HEK293 (cell line): ENCODE data around the gene KPNA2.

ENCODE experiments used
- CTCF ChIA-PET: fragments of 350-600 bp; formaldehyde crosslinking; extraction: SDS; loops from one replicate; lab custom pipeline; 2021; ENCODE audit warnings: antibody characterized with exemption; lab: Yijun Ruan, JAX
- POLR2A ChIA-PET: fragments of 300-600 bp; formaldehyde crosslinking; extraction: SDS; loops from one replicate; lab custom pipeline; 2020; ENCODE audit warnings: antibody characterized with exemption, inconsistent platforms; lab: Yijun Ruan, JAX
- H3K27ac ChIP-seq: fragments of 200-500 bp; sonication (Bioruptor generic); 2 replicates; pipeline ENCODE4 v1.5.1; 2014; ENCODE audit warnings: low read depth, low read length, control low read depth, inconsistent platforms; ENCODE audit errors: extremely low read depth
- H3K36me3 ChIP-seq, 2 experiments: fragments of 200-500 bp in 1 of 2; sonication (Bioruptor generic) in 1 of 2; 1 replicate in 1 of 2; 2 replicates in 1 of 2; pipeline ENCODE4 v1.5.1; 2014 to 2017; ENCODE audit warnings: inconsistent platforms in 2 of 2, low read length in 2 of 2; ENCODE audit not compliant: control insufficient read depth in 2 of 2, insufficient read depth in 1 of 2
- H3K4me1 ChIP-seq: fragments of 200-500 bp; sonication (Bioruptor generic); 2 replicates; pipeline ENCODE4 v1.5.1; 2014; ENCODE audit warnings: mild to moderate bottlenecking, low read length, inconsistent platforms; ENCODE audit not compliant: control insufficient read depth, insufficient read depth
- H3K4me3 ChIP-seq: 2 replicates; pipeline ENCODE4 v1.5.1; 2011; ENCODE audit warnings: low read depth, mild to moderate bottlenecking, control low read depth, low read length, moderate library complexity
- H3K9me3 ChIP-seq: fragments of 200-500 bp; sonication (Bioruptor generic); 2 replicates; pipeline ENCODE4 v1.5.1; 2014; ENCODE audit warnings: low read depth, low read length, inconsistent platforms; ENCODE audit not compliant: control insufficient read depth, insufficient read depth
- CTCF ChIP-seq: fragments of 450-650 bp; formaldehyde crosslinking; IDR thresholded peaks from 2 replicates; pipeline ENCODE4 v1.5.1; 2016; ENCODE audit warnings: missing biosample characterization, missing genetic modification characterization
- KLF1 ChIP-seq: fragments of 450-650 bp; formaldehyde crosslinking; IDR thresholded peaks from 2 replicates; pipeline ENCODE4 v1.5.1; 2016; ENCODE audit warnings: missing biosample characterization, missing genetic modification characterization
- PRDM2 ChIP-seq: fragments of 450-650 bp; formaldehyde crosslinking; IDR thresholded peaks from 2 replicates; pipeline ENCODE4 v1.5.1; 2016; ENCODE audit warnings: missing biosample characterization, missing genetic modification characterization, borderline replicate concordance
- REPIN1 ChIP-seq: fragments of 450-650 bp; formaldehyde crosslinking; IDR thresholded peaks from 2 replicates; pipeline ENCODE4 v1.5.1; 2017; ENCODE audit warnings: missing biosample characterization, missing genetic modification characterization, low read depth
- SCRT1 ChIP-seq: fragments of 450-650 bp; formaldehyde crosslinking; IDR thresholded peaks from 2 replicates; pipeline ENCODE4 v1.5.1; 2016; ENCODE audit warnings: missing biosample characterization, missing genetic modification characterization, borderline replicate concordance
- SCRT2 ChIP-seq: fragments of 450-650 bp; formaldehyde crosslinking; IDR thresholded peaks from 2 replicates; pipeline ENCODE4 v1.5.1; 2016; ENCODE audit warnings: missing biosample characterization, missing genetic modification characterization
- SP3 ChIP-seq: fragments of 450-650 bp; formaldehyde crosslinking; IDR thresholded peaks from 2 replicates; pipeline ENCODE4 v1.5.1; 2016; ENCODE audit warnings: missing biosample characterization, missing genetic modification characterization
- WT1 ChIP-seq: fragments of 450-650 bp; formaldehyde crosslinking; IDR thresholded peaks from 2 replicates; pipeline ENCODE4 v1.5.1; 2016; ENCODE audit warnings: missing biosample characterization, missing genetic modification characterization
- ZBTB1 ChIP-seq: fragments of 450-650 bp; formaldehyde crosslinking; IDR thresholded peaks from 2 replicates; pipeline ENCODE4 v1.5.1; 2016; ENCODE audit warnings: missing biosample characterization, missing genetic modification characterization
- ZBTB7A ChIP-seq: fragments of 450-650 bp; formaldehyde crosslinking; IDR thresholded peaks from 2 replicates; pipeline ENCODE4 v1.5.1; 2016; ENCODE audit warnings: low read depth, missing biosample characterization, missing genetic modification characterization
- ZFP3 ChIP-seq: fragments of 450-650 bp; formaldehyde crosslinking; IDR thresholded peaks from 2 replicates; pipeline ENCODE4 v1.5.1; 2016; ENCODE audit warnings: low read depth, missing biosample characterization, missing genetic modification characterization
- ZFP37 ChIP-seq: fragments of 450-650 bp; formaldehyde crosslinking; IDR thresholded peaks from 2 replicates; pipeline ENCODE4 v1.5.1; 2016; ENCODE audit warnings: missing biosample characterization, missing genetic modification characterization
- ZNF138 ChIP-seq: fragments of 450-650 bp; formaldehyde crosslinking; IDR thresholded peaks from 2 replicates; pipeline ENCODE4 v1.5.1; 2016; ENCODE audit warnings: missing biosample characterization, missing genetic modification characterization, borderline replicate concordance
- ZNF148 ChIP-seq: fragments of 450-650 bp; formaldehyde crosslinking; IDR thresholded peaks from 2 replicates; pipeline ENCODE4 v1.5.0; 2017; ENCODE audit warnings: missing biosample characterization, missing genetic modification characterization, borderline replicate concordance
- ZNF202 ChIP-seq: fragments of 450-650 bp; formaldehyde crosslinking; IDR thresholded peaks from 2 replicates; pipeline ENCODE4 v1.5.1; 2016; ENCODE audit warnings: missing biosample characterization, missing genetic modification characterization, borderline replicate concordance
- ZNF335 ChIP-seq: fragments of 450-650 bp; formaldehyde crosslinking; conservative IDR thresholded peaks from 2 replicates; pipeline ENCODE4 v1.5.1; 2016; ENCODE audit warnings: missing biosample characterization, missing genetic modification characterization
- ZNF404 ChIP-seq: fragments of 450-650 bp; formaldehyde crosslinking; IDR thresholded peaks from 2 replicates; pipeline ENCODE4 v1.5.1; 2017; ENCODE audit warnings: missing biosample characterization, missing genetic modification characterization
- ZNF416 ChIP-seq: fragments of 450-650 bp; formaldehyde crosslinking; IDR thresholded peaks from 2 replicates; pipeline ENCODE4 v1.5.1; 2016; ENCODE audit warnings: missing biosample characterization, missing genetic modification characterization
- ZNF423 ChIP-seq: fragments of 450-650 bp; formaldehyde crosslinking; IDR thresholded peaks from 2 replicates; pipeline ENCODE4 v1.5.1; 2016; ENCODE audit warnings: missing biosample characterization, missing genetic modification characterization
- ZNF585B ChIP-seq: fragments of 450-650 bp; formaldehyde crosslinking; IDR thresholded peaks from 2 replicates; pipeline ENCODE4 v1.5.1; 2016; ENCODE audit warnings: missing biosample characterization, missing genetic modification characterization
- ZNF610 ChIP-seq: fragments of 450-650 bp; formaldehyde crosslinking; IDR thresholded peaks from 2 replicates; pipeline ENCODE4 v1.5.1; 2016; ENCODE audit warnings: missing biosample characterization, missing genetic modification characterization, borderline replicate concordance
- ZNF623 ChIP-seq: fragments of 450-650 bp; formaldehyde crosslinking; IDR thresholded peaks from 2 replicates; pipeline ENCODE4 v1.5.1; 2016; ENCODE audit warnings: missing biosample characterization, missing genetic modification characterization
- ZNF639 ChIP-seq: fragments of 450-650 bp; formaldehyde crosslinking; IDR thresholded peaks from 2 replicates; pipeline ENCODE4 v1.5.1; 2016; ENCODE audit warnings: missing biosample characterization, missing genetic modification characterization
- ZNF792 ChIP-seq: fragments of 450-650 bp; formaldehyde crosslinking; IDR thresholded peaks from 2 replicates; pipeline ENCODE4 v1.5.1; 2016; ENCODE audit warnings: missing biosample characterization, missing genetic modification characterization
- ZNF843 ChIP-seq: fragments of 450-650 bp; formaldehyde crosslinking; IDR thresholded peaks from 2 replicates; pipeline ENCODE4 v1.5.1; 2016; ENCODE audit warnings: missing biosample characterization, missing genetic modification characterization

Gene KPNA2

GRCh38 chr17:68034452-68034776 lies 1.1 kb upstream of the KPNA2 start:
- H3K27ac ChIP-seq: no peak overlapping the region
- CTCF ChIA-PET: no interaction called here

DNA sequence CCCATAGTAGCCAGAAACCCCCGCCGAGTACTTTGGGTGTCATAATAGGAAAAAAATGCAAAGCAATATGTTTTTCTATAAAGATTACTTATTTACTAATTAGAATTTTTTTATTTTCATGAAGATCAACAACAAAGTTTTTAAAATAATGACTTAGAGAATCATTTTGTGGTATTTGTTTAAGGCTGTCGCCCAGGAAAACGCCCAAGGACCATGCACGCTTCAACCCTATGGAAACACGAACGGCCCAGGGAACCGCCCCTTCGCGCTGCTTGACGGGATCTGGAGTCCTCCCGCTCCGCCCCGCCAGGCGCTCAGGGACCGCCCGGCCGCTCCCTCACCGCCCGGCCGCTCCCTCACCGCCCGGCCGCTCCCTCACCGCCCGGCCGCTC lies 408 bp upstream of the KPNA2 start:
- peaks cover 32 to 40% of the 10 kb centered on the region in 2 experiments for H3K36me3 ChIP-seq
- H3K4me1 ChIP-seq: peaks cover 11% of the 10 kb centered on the region; the same call in 1 of the 2 replicates
- ChIA-PET CTCF (no interaction called here), POLR2A (interaction anchor here (0.6 to 3.1 kb wide), 15 partner anchors 11 to 477 kb away, joined by 3 to 40 read pairs (median 6); partner anchors contain the start of genes C17orf58, PRKAR1A and WIPI1)
- H3K9me3 ChIP-seq: no peaks in the 10 kb centered on the region
- H3K27ac ChIP-seq: no peak overlapping the region
- H3K4me3 ChIP-seq: no peak overlapping the region
- no peak for TF ChIP-seq ZNF423
- TF ChIP-seq PRDM2 (tag by site-specific recombination): no peak
- TF ChIP-seq ZBTB7A (tag by site-specific recombination): no peak
- TF ChIP-seq ZNF416 (tag by site-specific recombination): no peak
- TF ChIP-seq WT1 (tag by site-specific recombination): no peak
- no peak for TF ChIP-seq ZNF202
- no peak for TF ChIP-seq ZNF623 (tag by site-specific recombination)
- TF ChIP-seq ZNF138: no peak
- TF ChIP-seq ZBTB1 (tag by site-specific recombination): no peak
- TF ChIP-seq ZNF585B (tag by site-specific recombination): no peak
- TF ChIP-seq ZFP3 (tag by site-specific recombination): no peak
- no peak for TF ChIP-seq SCRT1 (tag by site-specific recombination)
- peak; percentile 89 for TF ChIP-seq KLF1 (tag by site-specific recombination)
- no peak for TF ChIP-seq ZFP37
- TF ChIP-seq ZNF148: no peak
- TF ChIP-seq REPIN1 (tag by site-specific recombination): no peak
- no peak for TF ChIP-seq ZNF610
- no peak for TF ChIP-seq SP3 (tag by site-specific recombination)
- no peak for TF ChIP-seq ZNF792 (tag by site-specific recombination)
- TF ChIP-seq CTCF (tag by site-specific recombination): no peak
- no peak for TF ChIP-seq ZNF404 (tag by site-specific recombination)

More at GRCh38 chr17:68034452-68034776, 1.1 kb upstream of the KPNA2 start:
- peak; percentile 75 for TF ChIP-seq ZNF335 (tag by site-specific recombination)
- no peak for TF ChIP-seq SCRT2 (tag by site-specific recombination)
- no peak for TF ChIP-seq ZNF639
- TF ChIP-seq ZNF843: no peak
- peaks cover 11% of the 10 kb centered on the region; the same call in 1 of the 2 replicates for H3K4me1 ChIP-seq
- no peaks in the 10 kb centered on the region for H3K9me3 ChIP-seq
- POLR2A ChIA-PET: interaction anchor here (0.6 to 1.6 kb wide), 2 partner anchors 15 to 37 kb away, joined by 3 to 8 read pairs; no protein-coding TSS in a partner anchor
- H3K36me3 ChIP-seq: peaks cover 25 to 33% of the 10 kb centered on the region in 2 experiments
- no peak overlapping the region for H3K4me3 ChIP-seq
